HG03025 (cell line): ENCODE data around the gene STARD13.

Source experiments
- ATAC-seq: cut with Tn5 transposase; IDR thresholded peaks from one replicate; pipeline ENCODE4 v1.9.1; 2021; ENCODE audit warnings: mild to moderate bottlenecking, moderate library complexity; ENCODE audit not compliant: unreplicated experiment, low FRiP score

STARD13 gene

DNA sequence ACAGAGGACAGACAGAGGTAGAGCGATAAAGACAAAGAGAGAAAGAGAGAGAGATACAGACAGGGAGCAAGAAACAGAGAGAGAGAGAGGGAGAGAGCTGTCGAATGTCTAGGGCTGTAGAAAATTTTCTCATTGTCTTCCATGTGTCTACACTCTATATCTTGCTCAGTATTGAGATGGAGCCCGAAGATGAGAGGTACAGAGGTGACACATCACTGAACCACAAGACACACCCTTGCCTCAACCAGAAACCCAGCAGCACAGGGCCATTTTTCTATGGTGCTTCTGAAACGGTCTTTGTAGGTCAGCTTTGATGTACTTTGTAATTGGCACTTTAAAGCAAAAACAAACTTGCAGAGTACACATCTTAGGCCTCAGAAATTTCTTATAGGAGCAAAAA lies 157.4 kb downstream of the STARD13 start:
- ATAC-seq, result no peak

DNA sequence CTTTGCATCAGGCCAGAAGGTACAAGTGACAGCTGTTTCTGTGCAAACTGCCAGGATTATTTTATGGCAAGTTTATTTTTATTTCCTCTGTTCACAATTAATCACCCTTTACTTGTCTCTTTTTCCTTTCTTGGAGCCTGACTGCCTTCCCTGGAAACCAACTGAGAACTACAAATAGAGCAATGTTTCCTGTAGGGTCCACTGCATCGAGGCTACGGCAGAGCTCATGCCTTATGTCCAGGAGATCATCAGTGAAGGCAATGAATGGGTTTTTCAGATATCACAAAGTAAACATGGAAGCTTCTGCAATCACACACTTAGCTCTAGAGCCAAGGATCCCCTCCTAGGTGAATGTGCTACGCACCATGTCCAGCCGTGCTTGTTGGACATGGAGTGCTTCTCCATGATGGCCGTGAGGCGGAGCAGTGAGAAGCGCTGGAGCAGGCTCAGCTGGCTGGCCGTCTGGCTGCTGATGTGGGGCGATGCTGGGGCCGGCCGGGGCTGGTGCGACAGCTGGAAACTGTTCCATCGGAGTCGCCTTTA lies 158.5 kb downstream of the STARD13 start:
- ATAC-seq, result no peak

DNA sequence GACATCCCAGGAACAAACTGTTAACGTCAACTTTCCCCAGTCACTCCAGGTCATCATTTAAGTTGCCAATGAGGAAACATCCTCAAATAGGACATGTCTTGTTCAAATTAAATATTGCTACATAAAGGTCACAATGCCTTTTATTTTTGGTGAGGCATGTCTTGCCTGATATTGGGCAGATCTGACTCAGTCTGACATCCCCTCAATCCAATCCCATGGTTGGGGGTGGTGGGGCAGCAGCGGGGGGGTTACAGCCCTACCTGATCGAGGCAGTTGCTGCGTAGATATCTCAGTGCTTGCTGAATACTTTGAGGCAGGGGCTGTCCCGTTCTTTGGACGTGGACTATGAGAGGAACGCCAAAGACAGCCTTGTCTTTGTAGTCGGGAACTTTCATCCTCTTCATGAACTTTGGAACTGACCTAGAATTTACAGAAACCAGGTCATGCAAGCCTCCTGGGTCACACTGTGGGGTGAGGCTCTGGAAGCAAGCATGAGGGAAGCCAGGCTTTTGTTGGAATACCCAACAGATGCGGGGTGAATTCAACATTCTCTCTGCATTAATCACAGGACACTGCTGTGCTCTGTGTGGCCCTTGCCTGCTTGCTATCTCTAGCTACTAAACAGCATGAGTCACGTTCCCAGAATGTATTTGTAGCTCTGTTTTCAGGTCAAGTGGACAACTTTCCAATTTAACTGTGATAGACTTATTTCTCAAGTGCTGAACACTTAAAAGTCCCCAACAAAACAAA lies 159.6 kb downstream of the STARD13 start:
- ATAC-seq, result no peak

DNA sequence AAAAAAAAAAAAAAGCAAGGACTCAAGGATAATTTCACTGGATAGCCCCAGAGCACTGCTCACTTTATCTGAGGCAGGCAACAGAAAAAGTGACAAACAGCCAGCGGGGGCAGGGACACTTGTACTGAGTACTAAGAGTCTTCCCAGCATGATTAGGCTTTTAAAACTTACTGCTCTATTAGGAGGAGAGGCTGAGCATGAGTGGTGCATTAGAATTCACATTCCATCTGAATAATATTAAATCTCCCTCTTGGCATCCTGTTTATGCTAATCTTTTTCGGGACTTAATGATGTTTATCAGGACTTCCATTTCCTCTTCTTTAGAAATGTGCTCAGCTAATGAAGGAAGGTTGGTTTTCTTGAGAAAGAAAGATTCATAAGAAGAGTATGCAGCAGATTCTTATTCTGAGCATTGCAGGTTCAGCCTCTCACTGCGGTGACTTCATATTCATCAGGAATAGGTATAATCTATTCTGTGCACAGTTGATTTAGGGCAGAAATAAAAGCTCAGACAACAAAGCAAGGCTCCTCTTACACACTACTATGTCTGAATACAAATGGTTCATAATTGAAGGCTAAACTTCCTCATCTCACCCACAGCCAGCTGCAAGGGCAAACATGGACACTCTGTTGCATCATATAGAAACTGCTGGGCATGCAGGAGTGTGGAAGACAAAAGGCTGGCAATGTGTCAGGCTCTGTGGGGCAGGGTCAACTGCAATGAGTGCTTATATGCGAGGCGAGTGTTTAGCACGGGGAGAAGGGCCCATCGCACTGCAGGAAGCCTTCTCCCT lies 162.3 kb downstream of the STARD13 start:
- no peak for ATAC-seq

DNA sequence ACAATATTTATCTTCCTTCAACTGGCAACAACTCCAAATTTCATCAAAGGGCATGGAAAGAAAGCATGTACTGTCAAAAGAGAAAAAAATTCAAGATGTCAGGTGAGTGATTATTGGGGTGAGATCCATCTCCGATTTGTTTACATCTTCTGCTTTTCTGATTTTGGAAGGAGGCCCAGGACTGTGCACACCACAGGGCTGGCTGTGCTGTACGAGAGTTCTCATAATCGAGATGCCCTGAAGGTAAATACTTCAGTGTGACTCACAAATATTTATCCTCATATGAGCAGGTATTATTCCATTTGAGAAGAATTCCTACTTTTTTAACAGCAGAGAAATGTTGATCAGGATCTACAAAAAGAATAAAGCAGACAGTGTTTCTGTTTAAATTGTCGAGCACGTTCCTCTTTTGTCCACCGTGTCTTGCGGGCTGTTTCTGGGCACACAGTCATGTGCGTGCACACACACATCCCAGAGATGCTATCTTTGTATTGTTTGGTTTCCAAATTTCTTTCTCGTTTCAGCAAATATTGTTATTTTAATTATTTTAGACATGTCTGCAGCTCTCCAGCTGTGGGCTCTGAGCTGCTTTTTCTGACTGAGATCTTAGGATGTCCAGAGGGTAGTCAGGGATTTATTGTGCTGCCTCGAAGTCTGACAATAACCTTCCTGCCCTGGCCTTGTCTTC lies 165.6 kb downstream of the STARD13 start:
- no peak for ATAC-seq

DNA sequence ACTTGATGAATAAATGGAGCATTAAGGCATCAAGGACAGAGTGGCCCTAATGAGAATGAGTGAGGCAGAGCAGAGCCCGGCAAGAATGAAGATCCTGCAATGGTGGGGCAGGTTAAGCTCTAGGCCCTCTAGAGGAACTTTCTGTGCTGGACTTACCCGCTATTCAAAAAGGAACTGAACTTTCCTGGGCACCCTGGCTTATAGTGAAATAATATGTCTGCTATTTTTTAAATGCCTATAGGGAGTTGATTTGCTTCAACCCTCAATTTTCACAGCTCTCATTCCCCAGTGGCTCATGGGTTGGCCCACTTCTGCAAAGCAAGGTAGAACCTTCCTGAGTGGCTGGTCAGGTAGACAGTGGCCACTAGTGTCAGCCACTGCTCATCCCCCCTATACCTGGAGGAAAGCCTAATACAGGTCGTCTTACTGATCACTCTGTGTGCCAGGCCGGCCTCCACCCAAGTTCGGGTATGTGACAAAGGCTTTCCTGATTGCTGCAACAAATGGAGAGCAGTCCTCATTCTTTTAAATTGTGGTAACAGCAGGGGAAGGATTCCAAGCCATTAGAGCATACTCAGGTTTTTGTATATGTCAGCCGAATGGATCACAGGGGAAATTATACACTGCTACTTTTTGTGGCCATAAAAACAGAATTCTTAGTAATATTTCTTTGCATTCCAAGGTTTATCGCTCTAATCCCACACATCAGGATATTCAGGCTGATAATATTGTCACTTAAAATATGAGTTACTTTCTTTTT lies 166.4 kb downstream of the STARD13 start:
- ATAC-seq, result no peak

DNA sequence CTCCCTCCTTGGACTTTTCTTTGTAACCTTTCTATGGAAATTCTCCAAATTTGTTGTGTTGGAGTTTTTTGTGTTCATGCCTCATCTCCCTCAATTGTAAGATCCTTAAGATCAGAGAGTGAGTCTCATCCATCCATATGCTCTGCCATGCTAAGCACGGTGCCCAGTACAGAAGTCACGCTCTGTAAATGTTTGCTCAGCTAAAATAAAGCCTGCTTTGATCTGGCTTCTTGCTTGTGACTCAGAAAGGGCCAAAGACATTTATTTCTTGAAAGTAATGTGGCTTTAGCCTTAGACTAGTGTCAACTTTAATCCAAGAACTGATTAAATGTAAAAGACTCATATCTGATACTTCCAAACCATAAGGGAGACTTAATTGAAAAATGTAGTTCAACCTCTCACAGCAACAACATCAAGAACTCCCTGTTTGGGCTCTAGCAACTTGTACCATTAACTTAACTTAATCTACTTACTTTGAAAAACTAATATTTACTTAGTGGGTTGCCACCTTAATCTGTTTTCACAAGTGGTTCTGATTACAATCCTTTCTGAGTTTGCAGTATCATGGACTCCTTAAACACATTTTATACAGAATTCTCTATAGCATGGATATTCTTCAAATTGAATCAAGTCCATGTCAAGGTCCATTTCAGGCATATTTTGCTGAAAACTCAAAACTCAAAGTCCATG lies 169.1 kb downstream of the STARD13 start:
- no peak for ATAC-seq

DNA sequence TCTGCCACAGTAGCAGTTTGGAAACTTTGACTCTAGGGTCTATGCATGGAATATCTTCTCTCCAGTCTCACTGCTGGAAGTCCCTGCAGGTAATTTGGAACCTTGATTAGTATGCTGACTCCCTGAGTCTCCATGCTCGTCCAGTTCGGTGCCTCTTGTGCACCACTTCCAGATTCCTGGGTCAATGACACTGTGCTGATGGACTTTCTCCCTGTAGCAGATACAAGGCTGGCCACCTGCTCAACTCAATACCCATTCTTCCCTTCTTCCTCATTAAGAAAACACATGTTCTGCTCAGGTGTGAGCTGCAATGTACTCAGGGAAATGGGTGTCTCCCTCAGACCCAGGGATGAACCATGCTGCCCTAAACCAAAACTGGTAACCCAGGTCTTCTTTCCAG lies 170.3 kb downstream of the STARD13 start:
- no peak for ATAC-seq

DNA sequence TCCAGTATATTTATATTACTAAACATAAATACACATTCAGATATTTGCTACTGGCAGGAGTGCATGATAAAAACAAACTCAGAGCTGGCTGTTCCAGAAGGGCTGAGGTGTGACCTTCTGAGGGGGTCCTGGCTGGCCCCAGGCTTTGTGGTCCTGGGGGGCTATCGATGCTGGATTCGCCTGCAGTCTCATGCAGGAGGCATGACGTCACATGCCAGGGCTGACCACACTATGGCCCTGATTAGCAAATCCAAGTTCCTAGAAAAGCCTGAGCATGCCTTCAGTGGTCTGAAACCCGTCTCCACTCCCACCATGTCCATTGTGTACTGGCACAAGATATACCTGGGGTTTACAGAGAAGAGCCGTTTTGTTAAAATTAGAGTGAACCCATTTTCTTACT lies 171.4 kb downstream of the STARD13 start:
- ATAC-seq, result no peak

DNA sequence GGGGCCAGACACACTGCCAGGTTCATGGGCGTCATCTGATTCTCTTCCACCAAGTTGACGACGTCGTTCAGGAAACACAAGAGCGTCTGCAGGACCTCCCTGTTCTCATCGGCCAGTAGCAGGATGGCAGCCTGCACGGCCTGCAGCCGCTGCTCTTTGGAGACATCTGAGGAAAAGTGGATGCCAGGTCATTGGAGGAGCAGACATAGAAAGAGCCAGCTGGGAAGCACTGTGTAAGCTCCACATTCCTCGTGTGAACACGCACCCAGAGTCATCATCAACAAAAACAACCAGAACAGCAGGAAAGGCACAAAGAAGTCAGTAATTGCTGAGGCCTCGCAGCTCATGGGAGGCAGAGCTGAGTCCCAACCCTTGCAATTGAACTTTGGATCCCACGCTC lies 172.8 kb downstream of the STARD13 start:
- ATAC-seq, result no peak

DNA sequence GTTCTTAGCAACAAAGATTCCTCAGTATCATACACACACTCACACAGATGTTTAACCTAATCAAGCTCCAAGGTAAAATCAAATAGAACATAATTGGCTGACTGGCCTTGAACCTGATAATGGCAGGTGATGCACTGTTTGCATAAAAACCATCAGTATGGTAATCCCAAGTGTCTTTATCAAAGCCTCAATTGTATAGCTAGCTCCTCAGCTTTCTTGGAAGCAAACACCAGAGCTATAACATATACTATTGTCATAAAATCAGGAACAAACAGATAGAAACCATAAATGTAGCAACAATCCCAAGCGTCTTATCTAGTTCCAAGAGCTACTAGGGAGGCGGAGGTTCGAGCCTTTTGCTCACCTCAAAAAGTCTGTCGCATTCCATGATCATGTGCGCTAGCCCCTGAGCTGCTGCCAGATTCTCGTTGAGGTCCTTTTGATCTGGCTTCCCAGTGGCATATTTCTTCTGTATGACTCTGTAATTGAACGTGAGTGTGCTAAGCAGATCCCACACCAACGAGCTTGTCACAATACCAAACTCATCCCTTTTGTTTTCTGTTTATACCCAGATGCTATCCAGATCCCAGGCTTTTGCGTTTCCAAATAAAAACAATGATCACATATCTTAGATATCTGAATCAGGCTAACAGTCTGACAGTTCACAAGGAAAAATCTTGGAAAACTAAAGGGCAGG lies 174.0 kb downstream of the STARD13 start:
- ATAC-seq, result no peak

DNA sequence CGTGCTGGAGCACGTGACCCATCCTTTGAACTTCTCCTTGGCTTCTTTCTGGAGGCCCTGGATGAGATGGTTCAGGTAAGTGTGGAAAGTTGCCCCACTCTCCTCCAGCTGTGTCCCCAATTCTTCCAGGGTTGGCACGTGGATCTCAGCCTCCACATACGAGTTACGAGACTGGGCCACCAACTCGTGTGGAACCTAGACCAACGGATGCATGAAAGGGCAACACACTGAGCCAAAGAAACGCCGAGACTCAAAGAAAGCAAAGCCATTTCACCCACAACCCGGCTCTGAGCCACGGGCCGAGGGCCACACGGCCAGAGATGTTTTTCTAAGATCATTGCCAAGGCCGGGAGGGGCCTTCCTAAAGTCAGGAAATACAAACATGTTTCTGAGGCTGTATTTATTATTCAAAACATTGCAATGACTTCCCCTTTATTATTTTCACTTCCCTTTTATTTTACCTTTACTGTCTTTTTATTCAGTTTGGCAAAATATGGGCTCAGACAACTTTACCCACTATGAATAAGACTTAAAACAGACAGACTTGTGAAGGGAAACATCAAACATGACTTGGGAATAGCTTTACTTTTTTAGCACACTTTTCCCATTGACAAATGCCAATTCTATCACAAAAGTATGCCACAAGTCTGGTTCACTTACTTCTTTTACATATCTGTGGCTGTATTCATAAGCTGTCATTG lies 174.7 kb downstream of the STARD13 start:
- no peak for ATAC-seq

DNA sequence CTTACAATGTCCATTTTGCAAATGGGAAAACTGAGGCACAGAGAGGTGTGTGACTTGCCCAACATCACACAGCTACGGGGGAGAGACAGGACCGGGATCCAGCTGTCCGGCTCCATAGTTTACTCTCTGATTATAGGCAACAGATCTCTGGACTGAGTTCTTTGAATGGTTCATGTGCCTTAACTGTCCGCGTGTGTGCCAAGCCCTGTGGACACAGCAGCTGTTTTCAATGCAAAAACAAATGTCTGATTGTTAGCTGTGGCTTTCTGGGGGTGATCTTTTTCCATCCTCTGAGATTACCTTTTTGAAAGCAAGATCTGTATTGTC lies 175.2 kb downstream of the STARD13 start:
- no peak for ATAC-seq

DNA sequence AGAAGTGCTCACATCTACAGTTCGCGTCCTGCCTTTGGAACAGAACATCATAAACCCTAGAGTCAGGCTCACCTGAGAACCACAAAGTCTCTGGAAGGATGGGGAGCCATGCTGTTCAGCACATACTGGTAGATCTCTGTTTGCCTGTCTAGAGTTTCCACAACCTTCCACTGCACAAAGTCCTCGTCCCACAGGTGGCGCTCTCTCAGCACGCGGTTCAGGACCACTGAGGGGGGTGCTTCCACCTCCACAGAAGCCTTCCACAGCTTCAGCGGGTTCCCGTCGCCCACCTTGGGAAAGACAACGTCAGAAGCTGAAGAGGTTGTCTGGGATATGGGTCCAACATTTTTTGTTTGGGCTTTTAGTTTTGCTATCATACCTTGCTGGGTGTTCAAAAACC lies 175.8 kb downstream of the STARD13 start:
- peak; percentile 49 for ATAC-seq

DNA sequence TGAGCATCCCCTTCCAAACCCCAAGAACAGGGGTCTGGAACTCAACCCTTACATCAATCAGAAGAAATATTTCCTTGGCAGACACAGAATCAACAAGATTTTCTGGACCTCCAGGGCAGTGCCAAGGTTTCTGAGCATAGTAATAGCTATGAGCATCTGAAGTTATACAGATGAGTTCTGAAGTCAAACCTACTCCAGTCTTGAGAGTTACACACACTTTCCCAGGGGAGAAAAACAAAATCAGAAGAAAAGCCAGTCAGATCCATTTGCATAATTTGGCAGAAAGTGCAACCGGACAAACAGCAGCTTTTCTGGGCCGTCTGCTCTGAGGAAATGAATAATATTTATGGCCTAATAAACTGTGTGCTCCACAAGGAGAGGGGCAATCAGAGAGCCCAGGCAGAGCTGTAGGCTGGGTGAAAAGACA lies 176.3 kb downstream of the STARD13 start:
- no peak for ATAC-seq

DNA sequence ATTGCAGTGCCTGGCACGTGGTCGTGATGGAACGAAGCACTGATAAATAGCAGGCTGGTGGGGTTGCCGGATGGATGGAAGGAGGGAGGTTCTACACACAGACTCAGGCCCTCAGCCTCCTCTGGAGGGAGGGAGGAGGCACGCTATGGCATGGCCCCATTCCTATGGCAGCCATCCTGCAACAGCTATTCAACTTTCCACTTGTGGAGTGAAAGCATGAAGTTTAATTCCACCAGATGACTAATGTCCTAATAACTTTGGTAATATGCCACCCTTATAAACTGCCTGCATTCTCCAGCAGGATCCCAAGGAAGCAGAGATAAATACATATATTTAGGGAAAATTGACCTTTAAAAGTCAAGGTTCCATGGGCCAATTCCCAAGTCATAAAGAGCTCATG lies 176.9 kb downstream of the STARD13 start:
- ATAC-seq, result no peak

DNA sequence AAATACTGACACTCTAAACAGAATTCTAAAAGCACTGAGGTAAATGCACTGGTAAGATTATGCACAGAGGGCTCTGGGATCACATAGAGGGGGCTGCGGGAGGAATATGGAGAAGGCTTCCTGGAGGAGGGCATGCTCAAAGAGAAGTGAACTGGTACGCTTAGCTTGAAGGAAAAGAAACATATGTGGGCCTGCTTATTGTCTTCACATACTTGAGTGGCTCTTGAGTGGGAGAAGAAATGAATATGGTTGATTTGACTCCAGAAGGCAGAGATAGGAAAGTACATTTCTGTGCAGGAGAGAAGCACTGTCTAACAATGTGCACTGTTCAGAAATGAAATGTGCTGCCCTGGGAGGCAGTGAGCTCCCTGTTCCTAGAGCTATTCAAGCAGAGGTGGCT lies 178.2 kb downstream of the STARD13 start:
- no peak for ATAC-seq

DNA sequence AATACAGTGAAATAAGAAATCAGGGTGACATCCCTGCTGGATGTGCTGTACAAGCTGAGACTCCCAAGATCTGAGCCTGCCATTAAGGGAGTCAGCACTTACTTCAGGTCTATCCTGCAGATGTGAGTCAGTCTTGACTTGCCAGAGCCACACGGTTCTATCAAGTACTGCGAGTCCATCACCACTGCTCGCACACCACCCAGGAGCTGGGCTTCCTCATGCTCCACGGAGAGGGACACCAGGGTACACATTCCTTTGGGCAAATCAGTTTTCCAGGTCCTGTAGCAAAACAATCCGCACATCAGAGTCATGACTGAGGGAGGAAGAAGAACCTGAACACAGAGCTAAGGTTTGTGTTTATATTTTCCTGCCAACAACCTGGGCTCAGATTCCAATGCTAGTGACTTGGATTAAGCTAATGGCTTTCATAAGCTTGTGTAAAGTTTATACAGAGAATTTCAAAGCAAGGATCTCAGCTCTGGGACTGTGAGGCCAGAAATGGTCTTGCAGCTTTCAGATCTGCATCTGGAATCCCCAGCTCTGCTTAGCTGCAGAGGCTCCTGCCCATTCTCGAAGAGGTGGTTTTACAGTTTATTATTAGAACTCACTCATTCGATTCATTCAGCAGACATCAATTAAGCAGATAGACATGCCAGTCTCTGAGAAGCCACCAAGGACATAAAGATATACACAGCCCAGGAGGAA lies 178.7 kb downstream of the STARD13 start:
- peak; percentile 32 for ATAC-seq
